PC-3 (cell line): ENCODE data around the gene CCDC178.

Experiments used
- CTCF ChIP-seq: fragments of 300-600 bp; sonication (generic); conservative IDR thresholded peaks from 2 replicates; pipeline ENCODE4 v1.5.1; 2017; ENCODE audit warnings: antibody characterized with exemption, low read depth, mild to moderate bottlenecking, low read length
- EZH2 ChIP-seq: fragments of 300-600 bp; sonication (generic); IDR thresholded peaks from one replicate; pipeline ENCODE4 v1.6.1; 2017; ENCODE audit warnings: antibody characterized with exemption, mild to moderate bottlenecking, low read length; ENCODE audit not compliant: unreplicated experiment
- EZH2phosphoT487 ChIP-seq: fragments of 300-600 bp; sonication (generic); IDR thresholded peaks from 2 replicates; pipeline ENCODE4 v1.6.1; 2018; ENCODE audit warnings: mild to moderate bottlenecking, antibody characterized with exemption, low read length, borderline replicate concordance

- TF ChIP-seq EZH2phosphoT487 (no peak), EZH2 (no peak), CTCF (no peak)
Observed at GRCh38 chr18:32958746-32959145, 481.8 kb downstream of the CCDC178 start.
